SK-N-SH (cell line): ENCODE results near the gene GPR6. TPM values are rescaled to one million over a fixed set of nuclear protein-coding genes. Genes with fewer than 3 reads are reported as not detected.

Experiments
- CTCF ChIA-PET: fragments of 300-600, 350-600 bp; formaldehyde crosslinking; extraction: SDS; loops from one replicate; lab custom pipeline; 2021; lab: Yijun Ruan, JAX
- POLR2A ChIA-PET: fragments of 350-600 bp; sonication (Branson Sonifier 250); formaldehyde crosslinking; extraction: SDS; loops from one replicate; lab custom pipeline; 2020; ENCODE audit warnings: antibody characterized with exemption, inconsistent platforms; lab: Yijun Ruan, JAX
- DNase-seq: peaks from one replicate; pipeline ENCODE4 v3.0.0; 2012
- H2AFZ ChIP-seq: fragments of 200-600 bp; sonication (generic); 2 replicates; pipeline ENCODE4 v1.8.1; 2016; ENCODE audit warnings: antibody characterized with exemption, mild to moderate bottlenecking, low read depth
- H3F3A ChIP-seq: fragments of 200-600 bp; sonication (generic); replicated peaks from 2 replicates; pipeline ENCODE3; 2016; ENCODE audit warnings: antibody characterized with exemption, mild to moderate bottlenecking; ENCODE audit not compliant: insufficient read depth
- H3K27ac ChIP-seq, 2 experiments: fragments of 200-500 bp in 1 of 2; fragments of 200-600 bp in 1 of 2; sonication (Bioruptor generic) in 1 of 2; sonication (generic), shearing (Covaris generic) in 1 of 2; 2 replicates each; pipeline versions ENCODE4 v1.5.1 to v1.6.1; 2014 to 2016; ENCODE audit warnings: low read depth in 2 of 2, inconsistent platforms in 1 of 2, low read length in 1 of 2, mild to moderate bottlenecking in 1 of 2, mixed read lengths in 1 of 2
- H3K27me3 ChIP-seq: fragments of 200-600 bp; sonication (generic), shearing (Covaris generic); 2 replicates; pipeline ENCODE4 v1.6.1; 2016; ENCODE audit warnings: mixed run types; ENCODE audit not compliant: insufficient read depth
- H3K36me3 ChIP-seq, 2 experiments: fragments of 200-500 bp in 1 of 2; fragments of 200-600 bp in 1 of 2; sonication (Bioruptor generic) in 1 of 2; sonication (generic) in 1 of 2; replicated peaks in 1 of 2; 2 replicates each; pipeline versions ENCODE3 to v1.5.1; 2014 to 2016; ENCODE audit warnings: low read length in 1 of 2, mild to moderate bottlenecking in 1 of 2; ENCODE audit not compliant: insufficient read depth in 2 of 2, control insufficient read depth in 1 of 2
- H3K4me1 ChIP-seq, 2 experiments: fragments of 200-500 bp in 1 of 2; fragments of 200-600 bp in 1 of 2; sonication (Bioruptor generic) in 1 of 2; sonication (generic), shearing (Covaris generic) in 1 of 2; 2 replicates each; pipeline versions ENCODE4 v1.5.1 to v1.6.1; 2014 to 2016; ENCODE audit warnings: low read depth in 1 of 2, low read length in 1 of 2, mixed run types in 1 of 2; ENCODE audit not compliant: insufficient read depth in 2 of 2, control insufficient read depth in 1 of 2
- H3K4me2 ChIP-seq: fragments of 200-600 bp; sonication (generic), shearing (Covaris generic); 2 replicates; pipeline ENCODE4 v1.6.1; 2017; ENCODE audit warnings: mixed run types
- H3K4me3 ChIP-seq, 2 experiments: fragments of 200-500 bp in 1 of 2; fragments of 200-600 bp in 1 of 2; sonication (Bioruptor generic) in 1 of 2; sonication (generic), shearing (Covaris generic) in 1 of 2; 2 replicates each; pipeline versions ENCODE4 v1.5.1 to v1.8.1; 2014 to 2016; ENCODE audit warnings: low read depth in 2 of 2, inconsistent platforms in 1 of 2, low read length in 1 of 2, mild to moderate bottlenecking in 1 of 2, mixed read lengths in 1 of 2, moderate library complexity in 1 of 2
- H3K79me2 ChIP-seq: fragments of 200-600 bp; sonication (generic); 2 replicates; pipeline ENCODE4 v1.8.1; 2017; ENCODE audit warnings: mild to moderate bottlenecking; ENCODE audit not compliant: insufficient read depth
- H3K9ac ChIP-seq: fragments of 200-600 bp; sonication (generic); 2 replicates; pipeline ENCODE4 v1.6.1; 2017; ENCODE audit warnings: mixed run types
- H3K9me2 ChIP-seq: fragments of 200-600 bp; sonication (generic); 2 replicates; pipeline ENCODE4 v1.6.1; 2017; ENCODE audit warnings: mixed run types
- H3K9me3 ChIP-seq: fragments of 200-600 bp; sonication (generic); 2 replicates; pipeline ENCODE4 v1.6.1; 2017; ENCODE audit warnings: mixed run types, mild to moderate bottlenecking, moderate library complexity
- H4K20me1 ChIP-seq: fragments of 200-600 bp; sonication (generic); 2 replicates; pipeline ENCODE4 v1.6.1; 2017; ENCODE audit warnings: mild to moderate bottlenecking, mixed run types; ENCODE audit not compliant: insufficient read depth
- CHD2 ChIP-seq: fragments of 150-350 bp; IDR thresholded peaks from 2 replicates; pipeline ENCODE4 v1.6.1; 2018; ENCODE audit warnings: low read length; ENCODE audit not compliant: partially characterized antibody
- CTCF ChIP-seq: fragments of 200-600 bp; sonication (generic); IDR thresholded peaks from 2 replicates; pipeline ENCODE4 v1.6.1; 2017; ENCODE audit warnings: antibody characterized with exemption, mild to moderate bottlenecking, moderate library complexity
- ELF1 ChIP-seq: IDR thresholded peaks from 2 replicates; pipeline ENCODE4 v1.4.0; 2012
- EZH2phosphoT487 ChIP-seq: fragments of 200-600 bp; sonication (generic); IDR thresholded peaks from 2 replicates; pipeline ENCODE4 v1.6.1; 2017; ENCODE audit warnings: low read depth, mixed run types, mild to moderate bottlenecking, antibody characterized with exemption, moderate library complexity, borderline replicate concordance
- FOXJ3 ChIP-seq: sonication (generic); formaldehyde crosslinking; IDR thresholded peaks from 2 replicates; pipeline ENCODE4 v1.5.1; 2020; ENCODE audit warnings: mild to moderate bottlenecking, missing genetic modification reagents
- FOXM1 ChIP-seq: IDR thresholded peaks from 2 replicates; pipeline ENCODE4 v1.4.0; 2012; ENCODE audit warnings: low read depth, mild to moderate bottlenecking
- GABPA ChIP-seq: IDR thresholded peaks from 2 replicates; pipeline ENCODE4 v1.4.0; 2012; ENCODE audit warnings: low read depth, mild to moderate bottlenecking
- JUND ChIP-seq: IDR thresholded peaks from 2 replicates; pipeline ENCODE4 v1.4.0; 2012
- MEF2A ChIP-seq: IDR thresholded peaks from 2 replicates; pipeline ENCODE4 v1.4.0; 2012; ENCODE audit warnings: low read depth, borderline replicate concordance
- MXI1 ChIP-seq: IDR thresholded peaks from 2 replicates; pipeline ENCODE4 v1.6.1; 2012; ENCODE audit warnings: mild to moderate bottlenecking, low read depth, low read length, improper control_type of control experiment
- NFIC ChIP-seq: IDR thresholded peaks from 2 replicates; pipeline ENCODE4 v1.4.0; 2012; ENCODE audit warnings: borderline replicate concordance
- NRF1 ChIP-seq: IDR thresholded peaks from 2 replicates; pipeline ENCODE4 v1.6.1; 2012; ENCODE audit warnings: low read depth, mild to moderate bottlenecking, low read length
- PBX3 ChIP-seq: IDR thresholded peaks from 2 replicates; pipeline ENCODE4; 2012
- RAD21 ChIP-seq: IDR thresholded peaks from 2 replicates; pipeline ENCODE4 v1.6.1; 2012; ENCODE audit warnings: mild to moderate bottlenecking, low read length
- RXRA ChIP-seq: IDR thresholded peaks from 2 replicates; pipeline ENCODE4 v1.4.0; 2012; ENCODE audit warnings: low read depth, mild to moderate bottlenecking, borderline replicate concordance
- SIN3A ChIP-seq: IDR thresholded peaks from 2 replicates; pipeline ENCODE4 v1.6.1; 2012; ENCODE audit warnings: low read depth, mild to moderate bottlenecking, low read length, moderate library complexity, borderline replicate concordance
- SMC3 ChIP-seq: IDR thresholded peaks from 2 replicates; pipeline ENCODE4 v1.6.1; 2012; ENCODE audit warnings: low read depth, low read length, improper control_type of control experiment
- TAF1 ChIP-seq: IDR thresholded peaks from 2 replicates; pipeline ENCODE4 v1.6.1; 2012; ENCODE audit warnings: low read depth, mild to moderate bottlenecking, low read length, moderate library complexity, borderline replicate concordance
- TEAD4 ChIP-seq: IDR thresholded peaks from 2 replicates; pipeline ENCODE4 v1.4.0; 2012; ENCODE audit warnings: mild to moderate bottlenecking, borderline replicate concordance; ENCODE audit not compliant: insufficient read depth
- YY1 ChIP-seq: IDR thresholded peaks from 2 replicates; pipeline ENCODE4 v1.4.0; 2012; ENCODE audit warnings: low read depth, mild to moderate bottlenecking
- WGBS: methylation state at CpG from one replicate; pipeline ENCODE4 v1.1.6; 2017; ENCODE audit warnings: low lambda C conversion rate; 5-methylcytosine and 5-hydroxymethylcytosine counted together
- polyA plus RNA-seq, 3 experiments: library from polyadenylated mRNA; depleted of rRNA; stranded (reverse); fragments of >200 nt; gene quantifications; 2 replicates each; pipeline ENCODE4 v1.2.3, GENCODE V29; 2012
- TF ChIP-seq, protein P1 (sequence below): fragments of 150-350 bp; IDR thresholded peaks from 2 replicates; pipeline ENCODE4 v1.6.1; 2017; ENCODE audit warnings: antibody characterized with exemption, low read length, low read depth, borderline replicate concordance

Gene GPR6
- polyA plus RNA-seq, 1 of the 3 experiments (the other 2 are of a cell fraction): not detected

DNA sequence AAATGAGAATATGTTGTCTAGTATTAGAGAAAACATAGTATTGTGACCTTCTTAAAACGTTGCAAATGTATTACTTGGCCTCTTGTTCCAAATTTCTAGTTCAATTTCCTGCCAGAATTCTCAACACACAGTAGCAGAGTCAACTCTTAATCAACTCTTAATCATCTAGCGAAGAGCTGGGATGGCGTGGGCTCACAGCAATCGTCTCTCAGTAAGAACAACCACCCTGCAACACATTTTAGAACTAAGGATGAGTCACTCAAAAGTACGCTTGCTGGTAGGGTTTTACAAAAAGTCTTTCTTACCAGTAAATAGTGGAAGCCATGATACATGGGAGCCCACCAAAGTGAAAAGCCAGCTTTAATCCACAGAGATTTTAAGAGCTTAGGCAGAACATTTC is 24.6 kb downstream of the GPR6 start:
- no peaks in the 10 kb centered on the region for H4K20me1 ChIP-seq
- H3K27me3 ChIP-seq: no peaks in the 10 kb centered on the region
- H3K36me3 ChIP-seq: no peaks in the 10 kb centered on the region
- H3K4me3 ChIP-seq: no peak overlapping the region
- H3K27ac ChIP-seq: no peak overlapping the region
- ChIA-PET CTCF (interaction anchor here (1.4 to 2.4 kb wide), 2 partner anchors 25 to 37 kb away, joined by 5 to 6 read pairs; no protein-coding TSS in a partner anchor), POLR2A (no interaction called here)
- TF ChIP-seq MEF2A (no peak), EZH2phosphoT487 (no peak), RAD21 (no peak), CHD2 (no peak), RXRA (no peak), GABPA (no peak), YY1 (no peak), ELF1 (no peak), PBX3 (no peak), SMC3 (no peak), TAF1 (no peak), NRF1 (no peak), CTCF (no peak), FOXJ3 (CRISPR knock-in tag) (no peak)
- TF ChIP-seq, protein P1, sequence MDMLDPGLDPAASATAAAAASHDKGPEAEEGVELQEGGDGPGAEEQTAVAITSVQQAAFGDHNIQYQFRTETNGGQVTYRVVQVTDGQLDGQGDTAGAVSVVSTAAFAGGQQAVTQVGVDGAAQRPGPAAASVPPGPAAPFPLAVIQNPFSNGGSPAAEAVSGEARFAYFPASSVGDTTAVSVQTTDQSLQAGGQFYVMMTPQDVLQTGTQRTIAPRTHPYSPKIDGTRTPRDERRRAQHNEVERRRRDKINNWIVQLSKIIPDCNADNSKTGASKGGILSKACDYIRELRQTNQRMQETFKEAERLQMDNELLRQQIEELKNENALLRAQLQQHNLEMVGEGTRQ: no peak
- H3K9me2 ChIP-seq: no peaks in the 10 kb centered on the region
- no peaks in the 10 kb centered on the region for H3K4me1 ChIP-seq
- no peak overlapping the region for H3K9ac ChIP-seq
- no peak for DNase-seq
- no peaks in the 10 kb centered on the region for H3K9me3 ChIP-seq
- no peak overlapping the region for H3K4me2 ChIP-seq
- no peaks in the 10 kb centered on the region for H3K79me2 ChIP-seq
- H2AFZ ChIP-seq: no peak overlapping the region
- no peaks in the 10 kb centered on the region for H3F3A ChIP-seq
- 39% methylated on average over 5 of the region's 5 CpGs for WGBS

GRCh38 chr6:110013386-110013785 is 35.3 kb downstream of the GPR6 start:
- POLR2A ChIA-PET: no interaction called here
- H3K4me1 ChIP-seq: no peaks in the 10 kb centered on the region
- H3K27ac ChIP-seq: no peak overlapping the region
- H3K9me3 ChIP-seq: no peaks in the 10 kb centered on the region
- no peaks in the 10 kb centered on the region for H3K36me3 ChIP-seq
- H3K27me3 ChIP-seq: no peaks in the 10 kb centered on the region; the same call in 1 of the 2 replicates
- H3K4me2 ChIP-seq: no peak overlapping the region
- TF ChIP-seq SIN3A (no peak), NFIC (no peak), TEAD4 (no peak), FOXM1 (no peak), SMC3 (no peak), JUND (no peak), MXI1 (no peak)
- TF ChIP-seq, all 33 proteins: peak for 0
- Histone ChIP-seq H3F3A (no peaks in the 10 kb centered on the region), H4K20me1 (no peaks in the 10 kb centered on the region), H3K9me2 (no peaks in the 10 kb centered on the region), H3K79me2 (no peaks in the 10 kb centered on the region), H3K4me3 (no peak overlapping the region), H2AFZ (no peak overlapping the region), H3K9ac (no peak overlapping the region)
- no peak for DNase-seq
- CTCF ChIA-PET: no interaction called here
- 54% methylated on average over 6 of the region's 6 CpGs for WGBS
